GM20431 (cell line): Measurements from ENCODE around the gene RPGR.

Experiments
- in situ Hi-C: fragments of 300-500 bp; cut with MseI, MboI; formaldehyde crosslinking; loops from one replicate; pipeline ENCODE4 v1.15.0; 2020; ENCODE audit warnings: low sequenced_read_pairs; ENCODE audit not compliant: unreplicated experiment

RPGR gene

DNA sequence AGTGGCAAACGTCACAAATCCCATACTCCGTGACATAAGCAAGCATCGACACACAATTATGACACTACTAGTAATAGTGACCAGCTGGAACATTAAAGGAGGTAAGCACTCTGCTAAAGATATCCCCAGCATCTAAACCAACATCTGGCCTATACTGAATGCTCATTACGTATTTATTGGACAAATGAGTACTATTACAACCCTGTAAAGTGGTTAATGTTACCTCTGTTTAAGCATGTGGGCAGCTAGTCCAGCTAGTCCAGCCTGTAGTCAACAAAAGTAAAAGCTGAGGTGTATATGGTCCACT is 419 bp upstream of the RPGR start:
- in situ Hi-C loops, result loop anchor here (25.0 kb wide), 1 partner anchor 115 kb away; the partner anchor contains the start of gene SRPX

DNA sequence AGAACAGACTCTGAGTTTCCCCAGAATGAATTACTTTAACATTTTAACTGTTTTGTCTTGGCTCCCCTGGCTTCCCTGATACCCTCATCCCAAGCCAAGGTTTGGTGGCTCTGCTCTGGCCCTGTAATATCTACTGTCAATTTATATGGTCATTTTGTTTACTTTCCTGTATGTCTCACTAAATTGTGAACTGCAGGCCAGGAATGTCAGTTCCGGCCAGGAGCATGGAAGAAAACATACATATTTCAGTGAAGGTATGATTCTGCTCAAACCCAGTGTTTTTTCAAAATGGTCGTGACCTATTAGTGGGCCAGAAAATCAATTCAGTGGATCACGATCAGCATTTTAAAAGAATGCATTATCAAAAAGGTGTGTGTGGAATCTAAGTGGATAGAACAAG is 1.2 kb downstream of the RPGR start:
- in situ Hi-C loops, result loop anchor here (25.0 kb wide), 1 partner anchor 114 kb away; the partner anchor contains the start of gene SRPX

DNA sequence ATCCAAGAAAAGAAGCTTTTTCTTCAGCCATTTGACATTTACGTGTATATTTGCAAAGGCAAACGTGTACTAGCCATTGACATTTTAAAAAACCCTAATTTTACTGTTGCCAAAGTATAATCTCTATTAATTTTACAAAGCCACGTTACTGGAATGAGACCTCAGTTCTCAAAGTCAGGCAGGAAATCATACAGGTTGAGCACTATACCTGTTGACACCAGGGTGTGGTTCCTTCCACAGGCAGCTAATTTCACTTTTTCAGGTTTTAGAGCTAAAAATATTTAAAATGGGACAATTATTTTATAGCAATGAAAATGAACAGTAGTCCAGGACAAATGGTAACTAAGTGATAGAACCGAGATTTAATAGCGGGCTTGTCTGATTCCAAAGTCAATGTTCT is 6.5 kb downstream of the RPGR start:
- in situ Hi-C loops, result no loop called here

DNA sequence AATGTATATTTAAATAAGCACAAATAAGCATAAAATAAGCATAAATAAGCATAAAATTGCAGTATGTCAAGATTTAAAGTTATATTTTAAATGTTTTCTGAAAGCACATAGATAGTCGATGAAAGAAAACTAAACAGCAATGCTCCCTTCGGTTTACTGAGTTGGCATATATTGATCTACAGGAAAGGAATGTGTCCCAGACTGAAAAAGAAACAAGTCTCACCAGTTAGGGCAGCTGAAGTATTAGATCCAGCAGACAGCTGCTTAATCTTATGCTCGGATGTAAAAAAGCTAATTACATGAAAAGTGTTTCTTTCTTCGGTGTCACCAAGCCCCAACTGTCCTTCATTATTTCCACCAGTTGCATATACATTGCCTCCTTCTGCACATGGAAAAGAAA is 8.7 kb downstream of the RPGR start:
- in situ Hi-C loops, result no loop called here

DNA sequence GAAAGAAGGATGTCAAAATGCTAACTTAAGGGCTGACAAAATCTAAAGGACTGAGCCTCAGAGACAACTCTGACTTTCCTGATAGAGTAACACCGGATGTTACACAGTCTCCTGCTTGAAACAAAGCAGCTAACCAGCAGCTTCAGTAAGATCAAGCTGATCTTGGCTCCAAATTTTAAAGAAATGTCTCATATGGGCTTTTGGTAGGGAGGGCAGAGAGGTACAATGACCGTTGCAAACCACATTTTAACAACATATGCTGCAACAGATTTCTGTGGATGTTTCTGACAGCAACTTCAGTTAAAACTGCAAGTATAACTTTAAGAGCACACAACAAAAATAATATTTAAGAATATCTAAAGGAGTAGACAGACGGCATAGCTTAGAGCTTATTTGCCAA is 9.1 kb downstream of the RPGR start:
- in situ Hi-C loops, result no loop called here

DNA sequence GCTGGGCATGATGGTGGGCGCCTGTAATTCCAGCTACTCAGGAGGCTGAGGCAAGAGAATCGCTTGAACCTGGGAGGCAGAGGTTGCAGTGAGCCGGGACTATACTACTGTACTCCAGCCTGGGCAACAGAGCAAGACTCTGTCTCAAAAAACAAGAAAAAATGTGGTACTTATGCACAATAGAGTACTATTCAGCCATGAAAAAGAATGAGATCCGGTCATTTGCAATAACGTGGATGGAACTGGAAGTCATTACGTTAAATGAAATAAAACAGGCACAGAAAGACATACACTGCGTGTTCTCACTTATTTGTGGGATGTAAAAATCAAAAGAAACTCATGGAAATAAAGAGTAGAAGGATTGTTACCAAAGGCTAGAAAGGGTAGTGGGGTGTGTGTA is 12.1 kb downstream of the RPGR start:
- in situ Hi-C loops, result no loop called here

DNA sequence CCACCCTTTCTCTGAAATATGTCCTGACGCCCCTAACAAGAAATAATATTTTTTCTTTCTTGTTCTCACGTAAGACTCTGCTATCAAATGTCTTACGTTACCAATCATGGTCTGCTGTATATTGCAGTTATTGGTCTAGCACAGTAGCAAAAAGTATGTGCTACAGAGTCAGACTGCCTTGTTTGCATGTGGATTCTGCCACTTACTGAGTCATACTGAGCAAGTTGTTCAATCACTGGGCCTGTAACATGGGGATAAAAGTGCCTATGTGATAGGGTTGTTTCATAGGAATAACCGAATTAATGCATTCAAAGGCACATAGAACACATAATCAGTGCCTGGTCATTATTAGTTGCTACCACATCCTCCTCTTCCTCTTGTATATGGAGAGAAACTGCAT is 14.1 kb downstream of the RPGR start:
- in situ Hi-C loops, result no loop called here

DNA sequence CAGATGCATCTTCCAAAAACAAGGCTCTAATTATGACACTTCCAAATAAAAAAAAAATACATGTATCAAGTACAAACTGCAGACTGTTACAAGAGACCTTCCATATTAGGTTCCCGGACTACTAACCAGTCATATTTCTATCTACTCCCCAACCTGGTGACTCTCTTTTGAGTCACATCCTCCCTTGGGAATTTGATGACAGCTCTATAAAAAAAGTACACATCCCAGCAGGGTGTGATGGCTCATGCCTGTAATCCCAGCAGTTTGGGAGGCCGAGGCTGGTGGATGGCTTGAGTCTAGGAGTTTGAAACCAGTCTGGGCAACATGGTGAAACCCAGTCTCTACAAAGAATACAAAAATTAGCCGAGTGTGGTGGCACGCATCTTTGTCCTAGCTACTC is 14.9 kb downstream of the RPGR start:
- in situ Hi-C loops, result no loop called here

DNA sequence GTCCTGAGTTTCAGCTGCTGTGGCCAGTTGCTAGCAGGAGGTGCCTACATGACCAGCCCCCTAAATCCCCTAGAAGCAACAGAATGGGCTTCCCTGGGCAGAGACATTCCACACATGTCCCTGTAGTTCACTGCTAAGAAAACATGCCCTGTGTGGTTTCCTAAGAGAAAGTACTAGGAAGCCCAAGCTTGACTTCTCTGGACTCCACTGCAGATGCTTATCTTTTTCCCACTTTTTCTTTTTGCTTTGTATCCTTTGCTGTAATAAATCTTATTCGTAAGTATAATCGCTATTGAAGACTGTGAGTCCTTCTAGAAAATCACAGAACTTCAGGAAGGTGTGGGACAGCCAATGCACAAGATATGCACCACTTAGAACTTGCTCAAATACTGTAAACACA is 15.6 kb downstream of the RPGR start:
- in situ Hi-C loops, result no loop called here

DNA sequence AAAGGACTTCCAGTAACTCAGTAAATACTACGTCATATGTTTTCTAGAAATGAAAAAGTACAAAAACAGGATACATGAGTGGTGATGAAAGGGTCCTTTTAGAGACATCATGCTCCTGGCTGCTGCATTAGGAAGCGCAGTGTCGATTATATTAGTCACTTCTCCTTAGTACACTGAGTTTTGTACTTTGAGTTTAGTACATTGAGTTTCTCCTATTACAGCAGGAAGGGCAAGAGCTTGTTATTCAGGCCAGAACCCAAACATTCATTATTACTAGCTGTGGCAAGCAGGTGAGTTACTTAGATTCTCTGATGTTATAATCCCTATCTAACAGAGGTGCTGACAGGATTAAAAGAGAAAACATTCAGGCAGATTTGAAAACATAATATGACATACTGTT is 21.3 kb downstream of the RPGR start:
- in situ Hi-C loops, result no loop called here

DNA sequence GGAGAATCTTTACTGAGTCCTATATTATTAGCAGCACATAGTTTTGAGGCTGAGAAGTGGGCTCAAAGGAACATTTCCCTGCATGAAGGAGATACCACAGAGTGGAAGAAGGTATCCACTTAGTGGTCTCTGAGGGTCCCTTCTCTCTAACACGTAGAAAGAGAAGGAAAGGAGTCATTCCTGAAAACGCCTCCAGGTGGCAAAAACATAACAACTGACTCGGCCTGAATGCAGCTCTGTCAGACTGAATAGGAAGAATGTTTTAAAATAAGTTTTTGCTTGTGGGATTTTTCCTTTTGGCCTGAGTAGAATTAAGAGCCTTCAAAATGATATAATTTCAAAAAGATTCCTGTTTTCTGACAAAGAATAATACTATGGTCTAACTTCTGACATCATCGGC is 23.3 kb downstream of the RPGR start:
- in situ Hi-C loops, result no loop called here

DNA sequence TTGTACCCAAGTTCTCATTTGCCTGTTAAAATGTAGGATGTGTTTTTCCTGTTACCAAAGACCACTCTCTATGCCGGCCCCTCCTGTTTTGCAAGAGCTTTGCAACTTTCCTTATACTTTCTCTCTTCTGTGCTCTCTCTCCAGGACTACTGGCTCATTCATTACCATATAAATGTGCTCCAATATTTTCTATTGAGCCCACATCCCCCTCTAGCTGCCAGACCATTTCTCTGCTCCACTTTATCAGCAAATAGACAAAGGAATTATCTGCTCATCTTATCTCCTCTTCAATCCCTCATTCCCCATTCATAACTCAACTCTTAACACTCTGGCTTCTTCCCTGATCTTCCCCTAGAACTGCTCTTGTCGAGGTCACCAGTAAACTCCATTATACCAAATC is 33.6 kb downstream of the RPGR start:
- in situ Hi-C loops, result no loop called here

DNA sequence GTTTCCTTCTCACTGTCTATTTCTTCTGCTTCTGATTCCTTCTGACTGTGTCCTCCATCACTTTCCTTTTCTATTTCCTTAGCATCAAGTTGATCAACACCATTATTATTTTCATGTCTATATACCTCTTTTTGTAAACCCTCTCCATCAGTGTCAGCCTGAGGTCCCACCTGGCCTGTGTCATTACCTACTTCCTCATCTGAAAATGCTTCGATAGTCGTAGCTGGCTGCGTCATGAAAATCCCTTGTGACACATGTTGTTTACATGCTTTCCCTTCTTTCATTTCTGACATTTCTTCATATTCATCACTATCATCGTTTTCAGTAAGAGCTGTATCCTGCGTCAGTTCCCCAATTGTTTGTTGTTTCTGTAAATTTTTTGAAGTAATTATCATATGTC is 39.6 kb downstream of the RPGR start:
- in situ Hi-C loops, result no loop called here

DNA sequence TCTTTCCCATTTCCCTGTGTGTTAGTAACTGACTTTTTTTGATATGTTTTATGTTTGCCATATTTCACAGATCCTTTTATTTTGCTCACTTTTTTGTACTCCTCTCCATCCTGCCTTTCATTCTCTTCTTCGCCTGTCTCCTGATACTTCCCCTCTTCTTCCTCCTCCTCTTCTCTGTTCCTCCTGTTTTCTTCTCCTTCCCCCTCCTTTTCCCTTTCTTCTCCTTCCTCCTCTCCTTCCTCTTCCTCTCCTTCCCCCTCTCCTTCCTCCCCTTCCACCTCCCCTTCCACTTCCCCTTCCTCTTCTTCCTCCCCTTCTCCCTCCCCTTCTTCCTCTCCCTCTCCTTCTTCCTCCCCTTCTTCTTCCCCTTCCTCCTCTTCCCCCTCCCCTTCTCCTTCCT is 41.7 kb downstream of the RPGR start:
- in situ Hi-C loops, result no loop called here

DNA sequence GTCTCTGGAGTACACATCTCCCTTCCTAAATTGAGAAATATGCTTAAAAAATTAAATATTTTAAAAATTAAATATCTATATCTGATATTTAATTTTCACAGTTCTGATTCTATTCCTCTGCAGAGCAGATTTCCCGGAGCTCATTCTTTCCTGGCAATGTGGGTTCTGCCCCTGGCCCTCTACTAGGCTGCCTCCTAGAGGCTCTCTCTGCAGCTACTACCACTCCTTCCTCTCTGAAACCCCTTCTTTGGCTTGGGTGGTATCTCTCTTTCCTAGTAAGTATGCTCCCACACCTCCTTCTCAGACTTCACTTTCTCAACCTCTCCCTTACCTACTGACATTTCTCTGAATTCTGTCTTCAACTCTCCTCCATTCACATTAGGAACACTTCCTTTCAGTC is 45.3 kb downstream of the RPGR start:
- in situ Hi-C loops, result no loop called here

DNA sequence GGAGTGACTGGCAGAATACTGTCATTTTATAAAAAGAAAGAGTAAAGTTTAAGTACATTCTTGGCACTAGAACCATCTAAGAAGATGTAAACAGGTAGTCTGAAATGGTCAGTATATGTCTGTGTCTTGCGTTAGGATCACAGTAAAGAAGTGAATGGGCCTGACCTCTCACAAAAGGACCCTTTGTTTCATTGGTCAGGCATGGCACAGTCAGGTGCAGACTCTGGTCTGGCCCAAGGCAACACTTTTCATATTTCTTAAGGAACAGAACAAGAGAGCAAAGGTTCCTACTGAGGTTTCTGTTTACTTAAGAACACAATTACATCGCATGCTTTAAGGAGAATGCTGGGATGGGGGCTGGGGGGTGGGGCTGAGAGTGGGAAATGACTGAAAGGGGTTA is 48.1 kb downstream of the RPGR start:
- in situ Hi-C loops, result no loop called here

DNA sequence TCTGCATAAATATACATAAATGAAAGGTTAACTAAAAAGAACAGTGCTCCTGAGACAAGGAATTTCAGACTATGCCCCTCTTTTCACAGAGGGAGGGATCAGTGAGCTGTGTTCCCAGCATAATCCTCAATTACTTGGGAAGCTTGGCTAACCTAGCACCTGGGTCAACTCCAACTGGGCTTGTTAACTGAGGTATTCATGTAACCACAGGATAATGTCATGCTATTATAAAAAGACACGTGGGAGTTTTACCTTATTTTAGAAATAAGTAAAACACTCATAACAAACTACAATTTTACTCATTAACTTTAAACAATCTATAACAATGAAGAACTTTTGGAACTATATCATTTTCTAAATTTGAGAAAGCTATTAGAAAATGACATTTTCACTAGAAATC is 48.6 kb downstream of the RPGR start:
- in situ Hi-C loops, result no loop called here

DNA sequence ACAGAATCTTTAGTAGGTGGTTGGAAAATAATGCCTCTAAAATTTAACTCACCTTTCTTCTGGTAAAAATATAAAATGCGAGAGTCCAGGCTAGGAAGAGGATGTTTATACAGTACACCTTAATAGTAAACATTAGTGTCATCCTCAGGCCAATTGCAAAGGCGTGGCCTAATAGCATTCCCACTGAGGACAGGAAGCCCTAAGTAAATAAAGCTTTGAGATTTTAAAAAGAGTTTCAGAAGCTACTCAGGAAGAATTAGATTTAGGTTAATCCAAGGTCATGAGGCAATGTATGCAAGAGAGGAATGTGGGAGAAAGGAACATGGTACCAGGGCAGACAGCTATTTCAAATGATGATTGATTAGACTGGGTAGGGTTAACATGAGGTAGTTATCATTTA is 49.5 kb downstream of the RPGR start:
- in situ Hi-C loops, result no loop called here

DNA sequence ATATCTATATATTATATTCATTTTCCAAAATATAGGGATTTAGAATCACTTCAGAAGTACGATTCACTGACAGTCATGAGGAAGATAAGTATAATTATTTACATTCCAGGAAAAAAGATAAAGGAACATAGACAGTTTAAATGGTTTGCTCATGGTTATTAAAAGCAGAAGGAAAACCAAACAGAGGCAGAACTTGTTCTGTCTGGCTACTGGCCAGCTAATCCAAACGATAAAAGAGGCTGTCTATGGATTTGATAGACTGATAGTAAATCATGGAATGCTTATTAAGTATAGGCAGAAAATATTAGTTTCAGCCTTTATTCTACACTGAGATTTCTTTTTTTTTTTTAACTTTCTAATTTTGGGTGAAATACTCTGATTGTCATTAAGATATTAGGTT is 50.2 kb downstream of the RPGR start:
- in situ Hi-C loops, result no loop called here

DNA sequence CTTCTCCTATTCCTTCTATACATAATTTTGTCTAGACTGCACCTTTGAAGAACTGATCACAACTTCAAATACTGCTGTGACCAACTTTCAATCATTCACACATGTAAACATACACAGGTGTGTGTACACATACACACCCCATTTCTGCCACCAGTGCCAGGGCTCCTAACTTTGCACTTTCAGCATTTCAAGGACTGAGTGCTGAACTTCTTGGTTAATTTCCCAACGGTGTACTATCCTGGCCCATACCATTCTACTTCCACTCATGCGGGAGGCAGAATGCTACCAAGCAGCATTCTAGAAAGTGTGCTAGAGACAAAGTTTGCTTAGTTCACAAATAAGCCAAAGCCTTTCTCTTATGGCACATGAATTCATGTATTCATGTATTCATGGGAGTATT is 51.2 kb downstream of the RPGR start:
- in situ Hi-C loops, result no loop called here

DNA sequence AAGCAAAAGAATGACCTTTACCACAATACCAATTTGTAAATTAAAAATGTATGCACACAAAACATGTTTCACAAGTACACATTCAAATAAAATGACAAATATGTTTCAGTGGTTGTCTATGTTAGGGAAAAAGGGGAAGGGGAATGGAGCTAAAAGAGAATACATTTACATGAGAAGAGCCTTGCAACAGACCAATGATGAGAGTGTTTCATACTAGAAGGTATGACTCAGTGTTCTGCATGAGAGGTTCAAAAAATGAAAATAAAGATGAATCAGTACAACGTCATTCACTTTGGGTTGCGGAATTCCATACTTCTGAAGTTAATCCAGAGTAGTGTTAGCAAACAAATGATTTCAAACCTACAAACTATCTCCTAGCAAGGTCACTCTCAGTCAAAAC is 51.7 kb downstream of the RPGR start:
- in situ Hi-C loops, result no loop called here

DNA sequence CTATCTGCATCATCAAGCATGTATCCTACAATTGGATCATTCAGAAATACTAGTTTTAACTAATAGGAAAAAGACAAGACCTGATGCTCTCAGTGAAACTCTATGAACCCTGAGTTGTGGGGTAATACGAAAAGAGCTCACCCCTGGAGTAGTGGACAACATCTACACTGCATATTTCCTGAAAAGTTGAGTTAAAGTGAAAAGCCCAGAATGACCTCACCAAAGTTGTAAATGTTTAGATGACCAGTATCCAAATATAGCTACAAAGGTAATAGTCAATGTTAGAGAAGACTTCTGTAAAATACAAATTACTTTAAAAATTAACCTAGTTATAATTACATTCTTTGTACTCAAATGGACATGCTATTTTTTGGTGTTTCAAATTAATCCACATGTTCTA is 53.9 kb downstream of the RPGR start:
- in situ Hi-C loops, result no loop called here

DNA sequence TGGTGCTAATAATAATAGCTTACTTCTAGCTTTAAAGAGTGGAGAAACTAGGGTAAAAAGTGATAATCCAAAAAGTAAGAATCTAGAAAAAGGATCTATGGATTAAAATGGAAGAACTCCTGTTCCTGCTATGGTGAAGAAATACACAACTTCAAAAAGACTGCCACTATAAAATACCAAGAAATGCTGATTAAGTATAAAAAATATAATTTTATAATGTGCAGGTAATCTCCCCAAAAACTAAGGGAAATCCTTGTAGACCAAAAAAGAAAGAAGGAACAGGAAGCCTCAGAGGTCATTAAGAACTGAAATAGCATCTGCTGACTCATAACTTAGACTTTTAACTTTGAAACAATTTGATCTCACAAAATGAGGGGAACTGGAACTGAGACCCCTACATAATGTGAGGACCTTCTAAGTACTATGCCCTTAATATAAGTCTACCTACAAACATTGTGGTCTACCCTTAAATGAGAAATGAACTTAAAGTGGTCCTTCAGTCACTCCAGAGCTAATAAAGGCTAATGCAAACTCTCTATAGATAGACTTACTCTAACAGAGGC is 56.1 kb downstream of the RPGR start:
- in situ Hi-C loops, result no loop called here
